K562 (cell line): ENCODE measurements around the gene OGFR. TPM values are rescaled to one million over a fixed set of nuclear protein-coding genes. Genes with fewer than 3 reads are reported as not detected.

Experiments
- ATAC-seq: fragments of 200-7000 bp; cut with Tn5 transposase; 3 replicates; pipeline ENCODE4 v1.9.1; 2020; ENCODE audit warnings: moderate library complexity
- BruUV-seq: library from RNA; stranded (reverse); fragments of 400-500 nt; replicated peaks from 2 replicates; lab custom pipeline; 2021; lab: Mats Ljungman, UMichigan
- CTCF ChIA-PET: fragments of 300-600 bp; formaldehyde crosslinking; extraction: SDS; loops from one replicate; lab custom pipeline; 2021; ENCODE audit warnings: low intra/inter-chr PET ratio; lab: Yijun Ruan, JAX
- POLR2A ChIA-PET: fragments of 300-600, 350-650 bp; sonication (Branson Sonifier 250); formaldehyde crosslinking; extraction: SDS; loops from one replicate; lab custom pipeline; 2021; ENCODE audit warnings: antibody characterized with exemption, inconsistent platforms; lab: Yijun Ruan, JAX
- DNase-seq, 4 experiments: peaks; one replicate each; pipeline versions ENCODE4 v3.0.0 to v3.0.0-alpha.2; 2011 to 2018; ENCODE audit warnings: low spot score in 3 of 4, mixed read lengths in 3 of 4; ENCODE audit errors: extremely low read depth in 1 of 4
- FAIRE-seq: peaks from 2 replicates; lab custom pipeline; 2011; peaks lifted over from hg19 to GRCh38; lab: Jason Lieb, UNC
- H2AFZ ChIP-seq: 2 replicates; pipeline ENCODE4 v1.6.0; 2011; ENCODE audit warnings: low read depth, low read length, control low read depth, inconsistent platforms
- H3K27ac ChIP-seq: fragments of 200-600 bp; 3 replicates; pipeline ENCODE4 v1.8.0; 2011; ENCODE audit warnings: low read depth, mild to moderate bottlenecking, control low read depth, inconsistent platforms, low read length, moderate library complexity, mixed read lengths; ENCODE audit errors: extremely low read depth
- H3K27me3 ChIP-seq, 2 experiments: fragments of 300-600 bp in 1 of 2; 2 replicates in 1 of 2; 3 replicates in 1 of 2; pipeline versions ENCODE4 v1.6.0 to v1.8.0; 2011; ENCODE audit warnings: inconsistent platforms in 2 of 2, low read length in 2 of 2, mild to moderate bottlenecking in 1 of 2, mixed read lengths in 1 of 2, moderate library complexity in 1 of 2; ENCODE audit not compliant: control insufficient read depth in 2 of 2, insufficient read depth in 2 of 2
- H3K36me3 ChIP-seq: fragments of 300-600 bp; 3 replicates; pipeline ENCODE4 v1.8.0; 2011; ENCODE audit warnings: mild to moderate bottlenecking, low read length, inconsistent platforms; ENCODE audit not compliant: control insufficient read depth, insufficient read depth
- H3K4me1 ChIP-seq, 2 experiments: fragments of 200-600 bp in 1 of 2; replicated peaks in 1 of 2; 2 replicates in 1 of 2; 3 replicates in 1 of 2; pipeline versions ENCODE4 v1.5.1 to v1.8.0; 2011; ENCODE audit warnings: inconsistent platforms in 2 of 2, low read length in 2 of 2, mild to moderate bottlenecking in 1 of 2, mixed read lengths in 1 of 2, moderate library complexity in 1 of 2; ENCODE audit not compliant: control insufficient read depth in 2 of 2, insufficient read depth in 2 of 2
- H3K4me2 ChIP-seq: 2 replicates; pipeline ENCODE4 v1.6.1; 2011; ENCODE audit warnings: low read length, control low read depth, inconsistent platforms, mixed read lengths; ENCODE audit not compliant: insufficient read depth
- H3K4me3 ChIP-seq: fragments of 200-600 bp; sonication (generic), shearing (Covaris generic); 2 replicates; pipeline ENCODE4 v1.5.1; 2016; ENCODE audit warnings: control low read depth, inconsistent platforms
- H3K79me2 ChIP-seq: fragments of 200-600 bp; 3 replicates; pipeline ENCODE4 v1.8.0; 2011; ENCODE audit warnings: low read length, inconsistent platforms; ENCODE audit not compliant: control insufficient read depth, insufficient read depth
- H3K9ac ChIP-seq, 2 experiments: 2 replicates each; pipeline versions ENCODE4 v1.6.0 to v1.6.1; 2011; ENCODE audit warnings: low read depth in 2 of 2, low read length in 2 of 2, control low read depth in 1 of 2, inconsistent platforms in 1 of 2, mild to moderate bottlenecking in 1 of 2, mixed read lengths in 1 of 2; ENCODE audit not compliant: insufficient read depth in 1 of 2
- H3K9me1 ChIP-seq: one replicate; pipeline ENCODE4 v1.6.0; 2011; ENCODE audit warnings: inconsistent platforms, mild to moderate bottlenecking, low read length, moderate library complexity; ENCODE audit not compliant: control insufficient read depth, insufficient read depth
- H3K9me3 ChIP-seq: replicated peaks from 2 replicates; pipeline ENCODE4 v1.5.1; 2011; ENCODE audit warnings: low read depth, low read length, inconsistent platforms; ENCODE audit not compliant: control insufficient read depth, insufficient read depth
- H4K20me1 ChIP-seq: replicated peaks from 2 replicates; pipeline ENCODE4 v1.6.1; 2011; ENCODE audit warnings: low read length, inconsistent platforms, mixed read lengths; ENCODE audit not compliant: control insufficient read depth, insufficient read depth
- CHCHD3 ChIP-seq: fragments of 250-450 bp; sonication (Bioruptor Pico); IDR thresholded peaks from 2 replicates; pipeline ENCODE4 v2.1.2; 2022; ENCODE audit warnings: mild to moderate bottlenecking
- CREB1 ChIP-seq, 2 experiments: sonication (generic) in 1 of 2; formaldehyde crosslinking in 1 of 2; IDR thresholded peaks; 2 replicates each; pipeline versions ENCODE4 v1.6.1 to v1.8.0; 2012 to 2022; ENCODE audit warnings: inconsistent platforms in 1 of 2, mild to moderate bottlenecking in 1 of 2, missing genetic modification reagents in 1 of 2, moderate library complexity in 1 of 2
- CREBBP ChIP-seq: IDR thresholded peaks from one replicate; pipeline ENCODE4 v1.6.1; 2012; ENCODE audit warnings: low read depth, mild to moderate bottlenecking, control low read depth, inconsistent platforms, low read length
- FOXO4 ChIP-seq: fragments of 450-650 bp; formaldehyde crosslinking; IDR thresholded peaks from 2 replicates; pipeline ENCODE4 v1.4.0; 2020; ENCODE audit warnings: mild to moderate bottlenecking, moderate library complexity
- GABPA ChIP-seq: fragments of 200-800 bp; sonication (Bioruptor generic); conservative IDR thresholded peaks from 2 replicates; pipeline ENCODE4 v1.6.1; 2016; ENCODE audit warnings: low read depth, missing genetic modification characterization, missing compliant biosample characterization
- HDAC3 ChIP-seq: fragments of 450-650 bp; IDR thresholded peaks from 2 replicates; pipeline ENCODE4 v1.6.1; 2018; ENCODE audit warnings: borderline replicate concordance, mild to moderate bottlenecking, moderate library complexity; ENCODE audit not compliant: partially characterized antibody
- JUNB ChIP-seq: fragments of 450-650 bp; formaldehyde crosslinking; conservative IDR thresholded peaks from 2 replicates; pipeline ENCODE4 v1.4.0; 2020; ENCODE audit warnings: mild to moderate bottlenecking
- LARP7 ChIP-seq: fragments of 450-650 bp; IDR thresholded peaks from 2 replicates; pipeline ENCODE4 v1.6.1; 2016
- NELFE ChIP-seq: IDR thresholded peaks from 2 replicates; pipeline ENCODE4 v1.6.1; 2011; ENCODE audit warnings: mild to moderate bottlenecking; ENCODE audit not compliant: insufficient read depth, insufficient read length
- RBFOX2 ChIP-seq: fragments of 200-400 bp; formaldehyde crosslinking; IDR thresholded peaks from 2 replicates; pipeline ENCODE4 v1.6.1; 2017; ENCODE audit warnings: low read depth, mild to moderate bottlenecking, low read length, moderate library complexity
- RBM15 ChIP-seq: fragments of 200-400 bp; formaldehyde crosslinking; IDR thresholded peaks from 2 replicates; pipeline ENCODE4 v1.6.1; 2018; ENCODE audit warnings: mild to moderate bottlenecking, low read length, moderate library complexity; ENCODE audit not compliant: insufficient read depth
- RBM17 ChIP-seq: fragments of 200-400 bp; formaldehyde crosslinking; IDR thresholded peaks from 2 replicates; pipeline ENCODE4 v1.6.1; 2017; ENCODE audit warnings: low read depth, mild to moderate bottlenecking, low read length, borderline replicate concordance
- YY1 ChIP-seq, 3 experiments: IDR thresholded peaks; 2 replicates each; pipeline ENCODE4 v1.6.1; 2011; ENCODE audit warnings: low read length in 2 of 3, mild to moderate bottlenecking in 2 of 3, moderate library complexity in 2 of 3, borderline replicate concordance in 1 of 3, control low read depth in 1 of 3, low read depth in 1 of 3; ENCODE audit not compliant: insufficient read depth in 3 of 3, insufficient replicate concordance in 2 of 3, control insufficient read depth in 1 of 3, insufficient read length in 1 of 3; ENCODE audit errors: extremely low read depth in 1 of 3
- ZFPM2 ChIP-seq: fragments of 250-450 bp; sonication (Bioruptor Pico); IDR thresholded peaks from 2 replicates; pipeline ENCODE4 v1.5.1; 2022; ENCODE audit warnings: mild to moderate bottlenecking
- ZNF124 ChIP-seq: sonication (generic); formaldehyde crosslinking; IDR thresholded peaks from 2 replicates; pipeline ENCODE4 v1.8.1; 2022; ENCODE audit warnings: missing genetic modification reagents
- ZNF174 ChIP-seq: fragments of 250-450 bp; sonication (Bioruptor Pico); IDR thresholded peaks from 2 replicates; pipeline ENCODE4 v1.4.0; 2020; ENCODE audit warnings: mild to moderate bottlenecking
- ZNF507 ChIP-seq: conservative IDR thresholded peaks from 2 replicates; pipeline ENCODE4 v1.6.1; 2017; ENCODE audit warnings: missing genetic modification characterization, missing compliant biosample characterization
- ZNF551 ChIP-seq: fragments of 250-450 bp; sonication (Bioruptor Pico); IDR thresholded peaks from 2 replicates; pipeline ENCODE4 v1.5.0; 2021; ENCODE audit warnings: mild to moderate bottlenecking, moderate library complexity
- ZNF780A ChIP-seq: fragments of 250-450 bp; sonication (Bioruptor Pico); IDR thresholded peaks from 2 replicates; pipeline ENCODE4 v1.5.0; 2021; ENCODE audit warnings: mild to moderate bottlenecking
- WGBS: fragments of 100-300 bp; shearing (Covaris generic); methylation state at CpG from one replicate; pipeline ENCODE4 v1.1.6; 2016; ENCODE audit warnings: low coverage, mixed read lengths; ENCODE audit not compliant: insufficient coverage; ENCODE audit errors: missing lambda C conversion rate; 5-methylcytosine and 5-hydroxymethylcytosine counted together
- in situ Hi-C: fragments of 300-500 bp; cut with MboI; formaldehyde crosslinking; loops from 4 replicates; pipeline ENCODE4 v1.15.0; 2018; ENCODE audit warnings: inconsistent platforms, mixed read lengths
- intact Hi-C: fragments of 100-400 bp; cut with micrococcal nuclease; formaldehyde crosslinking; loops from 2 replicates; pipeline ENCODE4 v1.14.2; 2022
- polyA plus RNA-seq, 8 experiments: library from polyadenylated mRNA; depleted of rRNA in 4 of 8; stranded (reverse) in 5 of 8; unstranded in 3 of 8; fragments of >200 nt; fragmentation: Nextera tagmentation in 2 of 8; fragmentation: Illumina TruSeq in 1 of 8; extraction: Ambion mirVana in 2 of 8; extraction: Trizol in 1 of 8; gene quantifications; 2 replicates each; pipeline versions ENCODE4 v1.2.1 to v1.2.3, GENCODE V29; 2011 to 2014; ENCODE audit warnings: inconsistent platforms in 1 of 8, missing spikeins in 1 of 8
- total RNA-seq, 7 experiments: library from RNA; depleted of rRNA in 6 of 7; stranded (reverse); fragments of >200 nt in 6 of 7; fragmentation: Illumina TruSeq in 2 of 7; extraction: Trizol in 2 of 7; gene quantifications; 2 replicates each; pipeline versions ENCODE4 v1.2.1 to v1.2.3, GENCODE V29; 2011 to 2021; ENCODE audit warnings: low replicate concordance in 1 of 7
- TF ChIP-seq, protein P1 (sequence below): fragments of 450-650 bp; formaldehyde crosslinking; IDR thresholded peaks from 2 replicates; pipeline ENCODE4 v1.4.0; 2022; ENCODE audit warnings: missing genetic modification characterization

Gene OGFR
- total and polyA plus RNA-seq, 9 of the 15 experiments (the other 6 are each of a cell fraction or from before 2014, with no cell fraction given), result 0.39 to 56.3 (median 17.5) TPM

- TF ChIP-seq RBM15 (no peak), ZNF551 (CRISPR knock-in tag) (no peak), YY1 (IDR thresholded peaks at IDR 0.05; ENCODE audit: borderline replicate concordance in 1 of 3, control insufficient read depth in 1 of 3, extremely low read depth in 1 of 3, insufficient read depth in 3 of 3, insufficient read length in 1 of 3, insufficient replicate concordance in 2 of 3, low read depth in 1 of 3, low read length in 2 of 3) (no peak), LARP7 (no peak), JUNB (CRISPR knock-in tag) (no peak), CHCHD3 (CRISPR knock-in tag) (no peak), ZNF780A (CRISPR knock-in tag) (no peak), RBFOX2 (no peak), NELFE (no peak), RBM17 (no peak)
These were observed 24.4 kb upstream of the OGFR start (continued) for GRCh38 chr20:62780204-62780603.

- H3K27me3 ChIP-seq, result no peaks in the 10 kb centered on the region
- in situ Hi-C loops (no loop called here), intact Hi-C loops (no loop called here)
- DNase-seq, result no peak
- H3K27ac ChIP-seq, result no peak overlapping the region
- H3K9me3 ChIP-seq, result no peaks in the 10 kb centered on the region
- no peaks in the 10 kb centered on the region for H3K9me1 ChIP-seq
- H3K79me2 ChIP-seq, result peaks cover 5% of the 10 kb centered on the region; the same call in 2 of the 3 replicates
- H3K36me3 ChIP-seq, result no peaks in the 10 kb centered on the region
- peaks cover 10 to 45% of the 10 kb centered on the region in 2 experiments for H3K4me1 ChIP-seq
- 58% methylated on average over 15 of the region's 17 CpGs for WGBS
- ChIA-PET CTCF (no interaction called here), POLR2A (no interaction called here)
- no TSS peak for BruUV-seq
- H4K20me1 ChIP-seq, result no peaks in the 10 kb centered on the region
- no peak overlapping the region for H3K4me2 ChIP-seq
- no peak overlapping the region for H2AFZ ChIP-seq
- no peak overlapping the region for H3K4me3 ChIP-seq
- no peak for ATAC-seq
- no peak for FAIRE-seq
- H3K9ac ChIP-seq, result no peak overlapping the region
- TF ChIP-seq GABPA, result no peak
- no peak for TF ChIP-seq ZNF124
- TF ChIP-seq ZFPM2, result no peak
- no peak for TF ChIP-seq FOXO4 (CRISPR knock-in tag)
- no peak for TF ChIP-seq HDAC3
- no peak for TF ChIP-seq ZNF174 (CRISPR knock-in tag)
- no peak for TF ChIP-seq ZNF507 (tag)
- no peak for TF ChIP-seq CREBBP
- no peak for TF ChIP-seq CREB1 (IDR thresholded peaks at IDR 0.05)
- TF ChIP-seq CREB1 (CRISPR knock-in tag; IDR thresholded peaks at IDR 0.05), result no peak
- TF ChIP-seq, protein P1, sequence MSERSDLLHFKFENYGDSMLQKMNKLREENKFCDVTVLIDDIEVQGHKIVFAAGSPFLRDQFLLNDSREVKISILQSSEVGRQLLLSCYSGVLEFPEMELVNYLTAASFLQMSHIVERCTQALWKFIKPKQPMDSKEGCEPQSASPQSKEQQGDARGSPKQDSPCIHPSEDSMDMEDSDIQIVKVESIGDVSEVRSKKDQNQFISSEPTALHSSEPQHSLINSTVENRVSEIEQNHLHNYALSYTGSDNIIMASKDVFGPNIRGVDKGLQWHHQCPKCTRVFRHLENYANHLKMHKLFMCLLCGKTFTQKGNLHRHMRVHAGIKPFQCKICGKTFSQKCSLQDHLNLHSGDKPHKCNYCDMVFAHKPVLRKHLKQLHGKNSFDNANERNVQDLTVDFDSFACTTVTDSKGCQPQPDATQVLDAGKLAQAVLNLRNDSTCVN (CRISPR knock-in tag), result no peak
These were observed 23.9 kb upstream of the OGFR start for GRCh38 chr20:62780696-62781095.
